HFF-Myc (cell line): ENCODE measurements around the gene ZNF84.

ENCODE experiments used
- DNase-seq: peaks from one replicate; pipeline ENCODE4 v3.0.0-alpha.2; 2011; ENCODE audit warnings: low read depth; ENCODE audit errors: extremely low read depth
- H3K4me3 ChIP-seq: replicated peaks from 2 replicates; pipeline ENCODE4 v1.5.1; 2011; ENCODE audit warnings: low read depth, mild to moderate bottlenecking, control low read depth, low read length
- TF ChIP-seq, protein P1 (sequence below): IDR thresholded peaks from 2 replicates; pipeline ENCODE4 v1.5.1; 2012; ENCODE audit warnings: mild to moderate bottlenecking, low read depth, low read length, control low read depth; ENCODE audit errors: missing control alignments

The ZNF84 gene

DNA sequence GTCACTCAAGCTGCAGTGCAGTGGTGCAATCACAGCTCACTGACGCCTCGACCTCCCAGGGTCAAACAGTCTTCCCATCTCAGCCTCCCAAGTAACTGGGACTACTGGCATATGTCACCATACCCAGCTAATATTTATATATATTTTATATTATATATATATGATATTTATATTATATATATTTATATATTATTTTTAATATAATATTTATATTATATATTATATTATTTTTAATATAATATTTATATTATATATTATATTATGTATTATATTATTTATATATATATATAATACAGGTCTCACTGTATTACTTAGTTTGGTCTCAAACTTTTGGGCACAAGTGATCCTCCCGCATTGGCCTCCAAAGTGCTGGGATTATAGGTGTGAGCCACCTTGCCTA, 9.4 kb downstream of the ZNF84 start:
- TF ChIP-seq, protein P1, sequence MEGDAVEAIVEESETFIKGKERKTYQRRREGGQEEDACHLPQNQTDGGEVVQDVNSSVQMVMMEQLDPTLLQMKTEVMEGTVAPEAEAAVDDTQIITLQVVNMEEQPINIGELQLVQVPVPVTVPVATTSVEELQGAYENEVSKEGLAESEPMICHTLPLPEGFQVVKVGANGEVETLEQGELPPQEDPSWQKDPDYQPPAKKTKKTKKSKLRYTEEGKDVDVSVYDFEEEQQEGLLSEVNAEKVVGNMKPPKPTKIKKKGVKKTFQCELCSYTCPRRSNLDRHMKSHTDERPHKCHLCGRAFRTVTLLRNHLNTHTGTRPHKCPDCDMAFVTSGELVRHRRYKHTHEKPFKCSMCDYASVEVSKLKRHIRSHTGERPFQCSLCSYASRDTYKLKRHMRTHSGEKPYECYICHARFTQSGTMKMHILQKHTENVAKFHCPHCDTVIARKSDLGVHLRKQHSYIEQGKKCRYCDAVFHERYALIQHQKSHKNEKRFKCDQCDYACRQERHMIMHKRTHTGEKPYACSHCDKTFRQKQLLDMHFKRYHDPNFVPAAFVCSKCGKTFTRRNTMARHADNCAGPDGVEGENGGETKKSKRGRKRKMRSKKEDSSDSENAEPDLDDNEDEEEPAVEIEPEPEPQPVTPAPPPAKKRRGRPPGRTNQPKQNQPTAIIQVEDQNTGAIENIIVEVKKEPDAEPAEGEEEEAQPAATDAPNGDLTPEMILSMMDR = no peak
- no peak for DNase-seq
- H3K4me3 ChIP-seq = no peak overlapping the region

DNA sequence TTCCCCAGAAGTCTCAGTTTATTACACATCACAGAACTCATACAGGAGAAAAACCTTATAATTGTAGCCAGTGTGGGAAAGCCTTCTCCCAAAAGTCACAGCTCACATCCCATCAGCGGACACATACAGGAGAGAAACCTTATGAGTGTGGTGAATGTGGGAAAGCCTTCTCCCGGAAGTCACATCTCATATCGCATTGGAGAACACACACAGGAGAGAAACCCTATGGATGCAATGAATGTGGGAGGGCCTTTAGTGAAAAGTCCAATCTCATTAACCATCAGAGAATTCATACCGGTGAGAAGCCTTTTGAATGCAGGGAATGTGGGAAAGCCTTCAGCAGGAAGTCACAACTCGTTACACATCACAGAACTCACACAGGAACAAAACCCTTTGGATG, 20.1 kb downstream of the ZNF84 start:
- no peak for DNase-seq
- TF ChIP-seq, protein P1 = no peak
- no peak overlapping the region for H3K4me3 ChIP-seq

DNA sequence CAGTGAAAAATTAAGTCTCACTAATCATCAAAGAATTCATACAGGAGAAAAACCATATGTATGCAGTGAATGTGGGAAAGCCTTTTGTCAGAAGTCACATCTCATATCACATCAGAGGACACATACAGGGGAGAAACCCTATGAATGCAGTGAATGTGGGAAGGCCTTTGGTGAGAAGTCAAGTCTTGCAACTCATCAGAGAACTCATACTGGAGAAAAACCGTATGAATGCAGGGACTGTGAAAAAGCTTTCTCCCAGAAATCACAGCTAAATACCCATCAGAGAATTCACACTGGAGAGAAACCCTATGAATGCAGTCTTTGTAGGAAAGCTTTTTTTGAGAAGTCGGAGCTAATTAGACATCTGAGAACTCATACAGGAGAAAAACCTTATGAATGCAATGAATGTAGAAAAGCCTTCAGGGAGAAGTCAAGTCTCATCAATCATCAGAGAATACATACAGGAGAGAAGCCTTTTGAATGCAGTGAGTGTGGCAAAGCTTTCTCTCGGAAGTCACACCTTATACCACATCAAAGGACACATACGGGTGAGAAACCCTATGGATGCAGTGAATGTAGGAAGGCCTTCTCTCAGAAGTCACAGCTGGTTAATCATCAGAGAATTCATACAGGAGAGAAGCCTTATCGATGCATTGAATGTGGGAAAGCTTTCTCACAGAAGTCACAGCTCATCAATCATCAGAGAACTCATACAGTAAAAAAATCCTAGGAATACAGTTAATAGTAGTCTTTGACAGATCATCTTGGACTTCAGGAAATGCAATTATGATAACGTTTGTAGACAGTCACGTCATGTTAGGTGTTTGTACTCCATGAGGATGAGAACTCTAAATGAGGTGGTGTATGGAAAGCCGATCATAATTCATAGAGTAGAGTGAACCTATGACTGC, 21.1 kb downstream of the ZNF84 start:
- no peak for DNase-seq
- no peak overlapping the region for H3K4me3 ChIP-seq
- TF ChIP-seq, protein P1 = no peak

DNA sequence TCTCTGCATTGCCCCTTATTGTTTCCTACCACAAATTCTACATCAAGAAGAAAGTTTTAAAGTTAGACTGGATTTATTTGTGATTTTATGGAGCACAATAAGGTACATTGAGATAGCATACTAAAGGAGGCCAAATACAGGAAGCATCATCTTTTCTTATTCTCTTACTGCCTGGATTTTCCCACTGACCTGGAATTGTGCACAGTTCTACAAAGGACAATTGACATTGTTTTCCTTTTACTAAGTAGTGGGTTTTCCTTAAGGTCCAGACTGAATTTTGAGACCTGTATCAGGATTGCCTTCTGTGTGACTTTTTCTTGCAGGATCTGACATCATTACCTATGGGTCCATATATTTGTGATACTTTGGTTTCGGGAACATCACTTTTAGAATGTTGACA, 24.6 kb downstream of the ZNF84 start:
- TF ChIP-seq, protein P1 = no peak
- no peak overlapping the region for H3K4me3 ChIP-seq
- no peak for DNase-seq

DNA sequence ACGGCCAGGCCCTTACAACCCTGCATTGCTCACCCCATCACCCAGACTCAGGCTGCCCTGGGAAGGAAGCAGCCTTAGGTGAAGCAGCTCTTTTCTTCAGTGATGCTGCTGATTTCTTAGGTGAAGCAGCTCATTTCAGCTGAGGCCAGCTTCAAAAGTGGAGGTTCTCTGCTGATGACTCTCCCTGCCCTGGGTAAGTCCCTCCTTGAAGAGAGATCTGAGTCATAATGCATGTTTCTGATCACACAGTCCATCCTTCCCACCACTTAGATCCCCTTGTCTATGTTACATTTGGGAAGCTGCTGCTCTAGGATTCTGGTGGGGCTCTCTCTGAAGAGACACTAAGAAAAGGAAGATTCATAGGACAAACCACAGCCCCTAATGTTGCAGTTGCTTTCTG, 26.2 kb downstream of the ZNF84 start:
- TF ChIP-seq, protein P1 = no peak
- no peak for DNase-seq
- H3K4me3 ChIP-seq = no peak overlapping the region

DNA sequence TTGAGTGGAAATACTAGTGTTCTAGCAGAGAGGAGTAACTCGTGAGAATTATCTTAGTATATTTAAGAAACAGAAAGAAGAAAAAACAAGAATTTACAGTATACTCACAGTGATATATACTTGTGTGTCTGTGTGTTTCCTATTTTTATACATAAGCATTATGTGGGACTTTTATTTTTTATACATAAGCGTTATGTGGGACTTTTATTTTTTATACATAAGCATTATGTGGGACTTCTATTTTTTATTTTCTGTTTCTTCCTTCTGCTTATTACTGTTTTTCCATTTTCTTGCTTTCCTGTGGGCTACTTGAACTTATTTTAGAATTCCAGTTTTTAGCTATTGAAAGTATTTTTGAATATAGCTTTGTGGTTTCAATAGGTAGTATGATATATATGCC, 36.5 kb downstream of the ZNF84 start:
- no peak overlapping the region for H3K4me3 ChIP-seq
- no peak for DNase-seq
- TF ChIP-seq, protein P1 = no peak
